OCI-LY3 (cell line): ENCODE data around the gene EAPP.

ENCODE experiments used
- H2AFZ ChIP-seq: fragments of 200-600, 300-600 bp; shearing (Covaris generic); 2 replicates; pipeline ENCODE4 v1.6.0; 2014; ENCODE audit warnings: antibody characterized with exemption, low read depth, low read length
- H3K27ac ChIP-seq: fragments of 200-600, 300-600 bp; sonication (generic); 2 replicates; pipeline ENCODE4 v1.5.1; 2014; ENCODE audit warnings: mild to moderate bottlenecking, low read length, moderate library complexity, mixed read lengths
- H3K27me3 ChIP-seq: fragments of 200-600, 300-600 bp; sonication (generic); 2 replicates; pipeline ENCODE4 v1.6.1; 2014; ENCODE audit warnings: low read depth, low read length, mixed read lengths
- H3K36me3 ChIP-seq: fragments of 200-600, 300-600 bp; sonication (generic); replicated peaks from 2 replicates; pipeline ENCODE3; 2014; ENCODE audit warnings: low read depth, low read length, mixed read lengths
- H3K4me1 ChIP-seq: fragments of 300-600, 200-600 bp; sonication (generic); 2 replicates; pipeline ENCODE4 v1.6.1; 2014; ENCODE audit warnings: low read length, mixed read lengths
- H3K4me2 ChIP-seq: fragments of 200-600, 300-600 bp; sonication (generic); 2 replicates; pipeline ENCODE4 v1.6.1; 2014; ENCODE audit warnings: low read length, mixed read lengths
- H3K4me3 ChIP-seq: fragments of 300-600, 200-600 bp; sonication (generic); 2 replicates; pipeline ENCODE4 v1.5.1; 2014; ENCODE audit warnings: antibody characterized with exemption, mild to moderate bottlenecking, low read length, moderate library complexity
- H3K79me2 ChIP-seq: fragments of 300-600, 200-600 bp; shearing (Covaris generic); 2 replicates; pipeline ENCODE4 v1.6.1; 2014; ENCODE audit warnings: mild to moderate bottlenecking, low read length, mixed read lengths
- H3K9ac ChIP-seq: fragments of 300-600, 200-600 bp; shearing (Covaris generic); 2 replicates; pipeline ENCODE4 v1.6.0; 2014; ENCODE audit warnings: mild to moderate bottlenecking, low read length, moderate library complexity
- H3K9me3 ChIP-seq: fragments of 200-600, 300-600 bp; shearing (Covaris generic); 2 replicates; pipeline ENCODE4 v1.6.1; 2014; ENCODE audit warnings: low read length, mixed read lengths; ENCODE audit not compliant: insufficient read depth
- H4K20me1 ChIP-seq: fragments of 200-600, 300-600 bp; sonication (generic); 2 replicates; pipeline ENCODE4 v1.6.1; 2016; ENCODE audit warnings: low read length, mixed read lengths; ENCODE audit not compliant: insufficient read depth
- CTCF ChIP-seq: fragments of 200-600, 300-600 bp; sonication (generic); IDR thresholded peaks from 2 replicates; pipeline ENCODE4 v1.5.1; 2014; ENCODE audit warnings: antibody characterized with exemption, low read length, low read depth
- EZH2phosphoT487 ChIP-seq: fragments of 200-600 bp; shearing (Covaris generic); IDR thresholded peaks from 2 replicates; pipeline ENCODE4 v1.6.1; 2018; ENCODE audit warnings: antibody characterized with exemption, mixed run types, low read depth

Gene EAPP

GRCh38 chr14:34496007-34496678 is 43.4 kb downstream of the EAPP start:
- H3K36me3 ChIP-seq, result no peaks in the 10 kb centered on the region
- no peaks in the 10 kb centered on the region for H3K9me3 ChIP-seq
- H4K20me1 ChIP-seq, result no peaks in the 10 kb centered on the region
- peaks cover 4% of the 10 kb centered on the region for H3K4me1 ChIP-seq
- no peak overlapping the region for H3K4me2 ChIP-seq
- TF ChIP-seq CTCF (no peak), EZH2phosphoT487 (no peak)
- no peak overlapping the region for H3K9ac ChIP-seq
- H2AFZ ChIP-seq, result no peak overlapping the region
- 0 out of 2 replicates have a peak, but pooled peaks cover 8% of the 10 kb centered on the region for H3K27me3 ChIP-seq
- no peak overlapping the region for H3K4me3 ChIP-seq
- no peak overlapping the region for H3K27ac ChIP-seq
- H3K79me2 ChIP-seq, result no peaks in the 10 kb centered on the region

- H3K9me3 ChIP-seq, result no peaks in the 10 kb centered on the region
- no peak overlapping the region for H2AFZ ChIP-seq
- H3K36me3 ChIP-seq, result no peaks in the 10 kb centered on the region
- no peak overlapping the region for H3K4me2 ChIP-seq
- H3K27ac ChIP-seq, result no peak overlapping the region
- TF ChIP-seq EZH2phosphoT487, result no peak
- no peak overlapping the region for H3K9ac ChIP-seq
- no peaks in the 10 kb centered on the region for H3K79me2 ChIP-seq
- H4K20me1 ChIP-seq, result no peaks in the 10 kb centered on the region
- H3K4me1 ChIP-seq, result peaks cover 8% of the 10 kb centered on the region
- H3K27me3 ChIP-seq, result no peaks in the 10 kb centered on the region
- no peak overlapping the region for H3K4me3 ChIP-seq
Measured at GRCh38 chr14:34489324-34489723, 50.2 kb downstream of the EAPP start.

DNA sequence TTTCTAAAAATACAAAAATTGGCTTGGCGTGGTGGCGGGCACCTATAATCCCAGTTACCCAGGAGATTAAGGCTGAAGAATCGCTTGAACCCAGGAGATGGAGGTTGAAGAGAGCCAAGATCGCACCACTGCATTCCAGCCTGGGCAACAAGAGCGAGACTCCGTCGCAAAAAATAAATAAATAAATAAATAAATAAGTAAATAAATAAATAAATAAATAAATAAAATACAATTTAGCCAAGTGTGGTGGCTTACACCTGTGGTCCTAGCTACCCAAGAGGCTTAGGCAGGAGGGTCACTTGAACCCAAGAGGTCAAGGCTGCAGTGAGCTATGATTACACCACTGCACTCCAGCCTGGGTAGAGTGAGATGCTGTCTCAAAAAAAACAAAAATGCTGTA is 51.0 kb downstream of the EAPP start:
- H3K27me3 ChIP-seq, result no peaks in the 10 kb centered on the region
- H2AFZ ChIP-seq, result no peak overlapping the region
- no peaks in the 10 kb centered on the region for H4K20me1 ChIP-seq
- H3K4me1 ChIP-seq, result peaks cover 8% of the 10 kb centered on the region
- H3K79me2 ChIP-seq, result no peaks in the 10 kb centered on the region
- H3K36me3 ChIP-seq, result no peaks in the 10 kb centered on the region
- no peak overlapping the region for H3K9ac ChIP-seq
- no peak overlapping the region for H3K4me3 ChIP-seq
- no peak overlapping the region for H3K4me2 ChIP-seq
- H3K27ac ChIP-seq, result no peak overlapping the region
- TF ChIP-seq CTCF, result no peak
- TF ChIP-seq EZH2phosphoT487, result no peak
- H3K9me3 ChIP-seq, result no peaks in the 10 kb centered on the region

GRCh38 chr14:34484726-34485125 is 54.8 kb downstream of the EAPP start:
- Histone ChIP-seq H4K20me1 (no peaks in the 10 kb centered on the region), H3K9ac (no peak overlapping the region), H2AFZ (no peak overlapping the region), H3K4me3 (no peak overlapping the region), H3K79me2 (no peaks in the 10 kb centered on the region), H3K4me2 (no peak overlapping the region), H3K27me3 (no peaks in the 10 kb centered on the region), H3K27ac (no peak overlapping the region), H3K36me3 (no peaks in the 10 kb centered on the region), H3K4me1 (no peaks in the 10 kb centered on the region), H3K9me3 (no peaks in the 10 kb centered on the region)
- TF ChIP-seq CTCF (no peak), EZH2phosphoT487 (no peak)
